ENCODE measurements around the gene DDIT3.
"Not testable (repeated sequence)": the region's sequence is repeated elsewhere in the genome, so short reads cannot be mapped to it uniquely, and the experiment has no call there.

The DDIT3 gene

DNA sequence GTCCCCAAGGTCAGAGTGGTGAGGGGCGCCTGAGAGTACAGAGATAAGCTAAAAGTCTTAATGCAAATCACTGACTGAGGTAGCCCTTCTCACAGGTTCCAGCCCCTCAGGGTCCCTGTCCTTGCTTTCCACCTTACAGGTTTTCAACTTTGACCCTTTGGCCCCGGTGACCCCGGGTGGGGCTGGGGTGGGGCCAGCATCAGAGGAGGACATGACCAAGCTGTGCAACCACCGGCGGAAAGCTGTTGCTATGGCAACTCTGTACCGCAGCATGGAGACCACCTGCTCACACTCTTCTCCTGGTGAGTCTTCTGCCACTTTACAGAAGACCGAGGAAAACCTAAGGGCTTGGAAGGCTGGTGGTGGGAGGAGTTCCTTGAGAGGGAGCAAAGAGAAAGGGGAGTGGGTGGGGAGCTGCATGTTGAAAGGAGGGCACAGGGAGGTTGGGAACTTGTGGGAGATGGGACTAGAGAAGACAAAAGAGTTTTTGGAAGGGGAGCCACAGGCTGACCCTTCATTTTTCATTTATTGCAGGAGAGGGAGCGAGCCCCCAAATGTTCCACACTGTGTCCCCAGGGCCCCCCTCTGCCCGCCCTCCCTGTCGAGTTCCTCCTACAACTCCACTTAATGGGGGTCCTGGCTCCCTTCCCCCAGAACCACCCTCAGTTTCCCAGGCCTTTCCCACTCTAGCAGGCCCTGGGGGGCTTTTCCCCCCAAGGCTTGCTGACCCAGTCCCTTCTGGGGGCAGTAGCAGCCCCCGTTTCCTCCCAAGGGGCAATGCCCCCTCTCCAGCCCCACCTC lies 4.7 kb upstream of the DDIT3 start:
- no peak for DNase-seq

DNA sequence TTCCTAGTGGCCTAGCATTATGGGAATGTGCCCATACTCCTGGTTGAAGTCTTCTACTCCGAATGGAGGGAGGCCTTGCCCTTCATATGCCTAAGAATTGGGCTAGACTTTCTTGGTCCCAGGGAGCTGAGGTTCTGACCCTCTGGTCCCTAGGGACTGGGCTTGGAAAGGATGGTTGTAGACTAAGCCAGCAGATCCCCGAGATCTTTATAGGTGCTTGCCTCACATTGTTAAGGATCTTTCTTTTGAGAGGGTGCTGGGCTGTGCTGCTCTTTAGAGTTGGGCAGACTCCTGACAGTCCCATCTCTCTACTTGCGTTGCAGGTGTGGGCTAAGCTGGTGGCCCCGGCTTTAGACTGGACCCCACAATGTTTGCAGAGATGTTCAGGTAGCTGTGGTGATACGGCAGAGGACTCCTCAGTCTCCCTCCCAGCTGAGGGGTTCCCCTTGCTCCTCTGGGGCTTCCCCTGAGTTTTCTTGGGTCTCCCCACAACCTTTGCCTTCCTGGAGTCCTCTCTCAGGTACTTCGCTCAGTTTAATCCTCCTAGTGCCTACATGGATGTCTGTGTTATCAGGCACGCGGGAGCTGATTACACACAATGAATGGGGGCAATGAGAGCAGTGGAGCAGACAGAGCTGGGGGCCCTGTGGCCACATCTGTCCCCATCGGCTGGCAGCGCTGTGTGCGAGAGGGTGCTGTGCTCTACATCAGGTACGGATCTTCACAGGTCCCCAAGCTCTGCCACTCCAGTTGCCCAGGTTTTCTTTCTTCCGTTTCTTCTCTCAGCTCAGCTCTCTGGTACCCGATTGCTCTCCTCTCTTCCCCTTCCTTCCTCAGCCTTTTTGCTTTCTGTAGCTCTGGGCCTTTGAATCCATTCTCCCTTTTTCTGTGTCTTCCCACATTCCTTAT lies 3.6 kb upstream of the DDIT3 start:
- DNase-seq = no peak

DNA sequence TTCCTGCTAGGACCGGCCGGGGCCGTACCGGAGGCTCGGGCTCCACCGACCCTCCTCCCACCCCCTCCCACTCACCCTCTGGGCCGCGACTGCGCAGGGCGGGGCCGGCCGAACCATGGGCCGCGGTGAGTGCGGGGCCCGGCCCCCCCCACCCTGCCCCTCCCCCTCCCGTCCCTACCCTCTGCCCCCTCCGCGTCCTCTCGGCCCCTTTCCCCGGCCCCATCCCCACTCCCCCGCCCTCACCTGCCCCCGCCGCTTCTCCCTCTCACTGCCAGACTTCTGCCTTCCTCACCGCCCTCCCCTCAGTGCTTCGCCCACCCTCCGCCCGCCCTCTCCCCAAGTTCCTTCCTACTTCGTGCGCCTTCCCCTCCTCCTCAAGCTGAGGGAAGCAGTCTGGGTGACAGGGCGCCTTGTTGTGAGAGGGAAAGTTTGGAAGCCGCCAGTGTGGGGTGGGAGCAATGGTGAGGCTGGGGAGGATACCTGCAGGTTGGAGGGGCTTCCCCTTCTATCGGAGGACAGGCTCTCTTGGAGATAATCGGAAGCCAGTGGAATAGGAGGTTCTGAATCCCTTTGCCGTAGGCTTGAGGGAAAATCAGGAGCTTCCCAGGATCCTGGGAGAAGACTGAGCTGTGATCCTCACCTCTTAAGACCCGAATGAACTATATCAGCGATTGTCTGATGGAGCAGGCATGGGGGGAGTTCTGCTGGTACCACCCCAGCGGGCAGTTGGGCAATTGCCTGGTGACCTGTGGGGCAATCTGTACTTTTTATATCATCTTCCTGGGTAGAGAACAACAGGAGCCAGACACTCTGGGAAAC lies 2.8 kb upstream of the DDIT3 start:
- no peak for DNase-seq

DNA sequence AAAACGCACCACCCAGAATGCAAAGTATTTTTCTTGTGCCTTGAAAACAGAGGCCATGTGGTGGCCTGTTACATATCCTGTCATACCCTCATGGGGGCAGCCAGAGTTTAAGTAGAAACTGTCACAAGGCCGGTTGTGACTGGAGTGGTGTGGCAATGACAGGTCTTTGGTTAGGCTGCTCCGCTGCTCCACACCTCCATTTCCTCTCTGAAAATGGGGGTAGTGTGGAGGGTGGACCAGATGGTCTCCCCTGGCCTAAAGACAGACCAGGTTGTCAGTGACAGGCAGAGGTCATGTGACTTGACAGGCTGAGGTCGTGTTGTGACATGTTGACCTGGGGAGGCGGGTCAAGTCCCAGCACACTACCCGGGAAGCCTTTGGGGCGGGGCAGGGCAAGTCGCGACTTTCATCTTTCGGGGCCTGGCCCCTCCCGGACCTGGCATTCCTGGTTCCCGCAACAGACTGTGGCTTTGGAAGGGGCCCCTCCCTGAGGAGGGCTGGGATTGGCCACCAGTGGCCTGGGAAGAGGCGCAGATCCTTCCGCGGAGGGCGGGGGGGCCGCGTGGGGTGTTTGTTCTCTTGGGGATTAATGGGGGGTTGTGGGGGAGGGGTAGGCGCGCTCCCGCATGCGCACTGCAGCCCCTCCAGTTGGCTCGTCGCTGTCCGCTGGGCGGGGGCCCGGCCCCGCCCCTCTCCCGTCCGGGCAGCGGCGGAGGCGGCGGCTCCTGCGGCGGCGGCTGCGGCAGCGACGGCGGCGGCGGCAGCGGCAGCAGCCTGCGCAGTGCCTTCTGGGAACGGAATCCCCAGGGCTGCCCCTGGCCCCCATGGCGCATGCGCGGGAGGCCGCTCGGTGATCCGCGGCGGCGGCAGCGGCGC lies 1.9 kb upstream of the DDIT3 start, which contains the start of gene MBD6:
Gene MBD6, plus strand, starts transcription at position 814 of the 876 bp plus-strand sequence. CDS start 1,480 bp downstream, outside the sequence.
- peak; percentile 94 to 95 for DNase-seq

DNA sequence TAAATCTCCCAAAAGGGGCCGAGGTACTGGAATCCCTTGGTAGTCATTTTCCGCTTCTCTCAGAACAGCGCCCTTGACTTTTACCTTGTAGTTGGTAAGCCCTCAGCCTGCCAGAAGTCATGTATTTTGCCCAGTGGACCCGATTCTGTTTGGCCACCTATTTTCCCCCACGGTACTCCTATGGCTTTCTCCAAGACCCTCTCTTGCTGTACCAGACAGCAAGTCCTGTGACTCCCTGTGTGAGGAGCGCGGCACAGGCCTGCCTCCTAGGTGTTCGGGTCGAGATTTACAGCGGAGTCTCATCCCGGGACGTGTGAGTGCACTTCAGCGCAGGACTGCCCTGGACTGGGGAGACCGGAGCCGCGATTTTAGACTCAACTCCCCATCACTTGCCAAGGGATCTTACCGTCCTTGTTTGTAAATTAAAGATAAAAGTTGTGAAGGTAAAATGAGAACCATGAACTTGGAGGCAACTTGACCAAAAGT lies 1.3 kb upstream of the DDIT3 start:
- DNase-seq = no peak

DNA sequence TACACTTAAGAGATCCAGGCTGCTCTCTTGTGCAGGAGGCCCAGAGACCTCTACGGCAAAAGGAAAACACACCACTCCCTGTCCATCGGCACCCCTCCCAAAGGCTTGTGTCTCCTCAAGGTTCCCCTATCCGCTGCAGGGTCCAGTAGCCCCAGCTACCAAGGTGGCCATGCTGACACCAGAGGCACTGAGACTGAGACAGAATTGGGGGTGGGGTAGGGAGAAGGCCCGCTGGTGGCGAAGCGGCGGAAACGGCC lies 590 bp downstream of the DDIT3 start:
- no peak for DNase-seq

DNA sequence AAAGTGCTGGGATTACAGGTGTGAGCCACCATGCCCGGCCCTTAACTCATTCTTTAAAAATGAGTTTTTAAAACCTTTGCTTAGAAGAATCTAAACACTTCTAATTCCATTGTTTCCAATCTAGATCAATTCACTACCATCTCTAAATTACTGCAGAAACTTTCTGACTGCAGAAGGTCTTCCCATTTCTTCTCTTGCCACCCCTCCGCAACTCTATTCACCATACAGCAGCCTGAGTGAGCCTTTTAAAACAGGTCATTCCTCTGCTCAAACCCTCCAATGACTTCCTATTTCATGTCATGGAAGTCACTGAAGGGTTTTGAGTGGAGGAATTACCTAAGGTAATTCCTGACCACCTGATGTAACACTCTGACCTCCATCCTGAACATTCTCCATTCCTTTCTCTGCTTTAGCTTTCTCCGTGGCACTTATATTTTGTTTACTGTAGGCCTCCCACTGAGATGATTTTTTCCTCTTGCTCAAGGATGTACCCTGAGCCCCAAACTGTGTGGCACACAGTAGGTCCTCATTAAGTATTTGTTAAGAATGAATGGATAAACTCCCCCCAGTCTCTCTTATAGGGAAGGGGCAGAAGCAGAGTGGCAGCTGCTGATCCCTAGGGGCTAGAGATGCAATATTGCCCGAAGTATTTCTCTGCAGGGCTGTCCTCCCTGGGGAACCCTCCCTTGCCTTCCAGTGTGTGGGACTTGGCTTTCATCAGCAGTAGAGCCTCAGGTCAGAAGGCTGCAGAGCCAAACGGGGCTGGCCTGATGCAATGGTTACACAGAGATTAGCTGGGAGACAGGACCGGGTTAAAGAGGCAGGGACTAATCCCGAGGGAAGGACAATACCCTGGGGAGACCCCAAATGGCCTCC lies 1.2 kb downstream of the DDIT3 start:
- DNase-seq = no peak

DNA sequence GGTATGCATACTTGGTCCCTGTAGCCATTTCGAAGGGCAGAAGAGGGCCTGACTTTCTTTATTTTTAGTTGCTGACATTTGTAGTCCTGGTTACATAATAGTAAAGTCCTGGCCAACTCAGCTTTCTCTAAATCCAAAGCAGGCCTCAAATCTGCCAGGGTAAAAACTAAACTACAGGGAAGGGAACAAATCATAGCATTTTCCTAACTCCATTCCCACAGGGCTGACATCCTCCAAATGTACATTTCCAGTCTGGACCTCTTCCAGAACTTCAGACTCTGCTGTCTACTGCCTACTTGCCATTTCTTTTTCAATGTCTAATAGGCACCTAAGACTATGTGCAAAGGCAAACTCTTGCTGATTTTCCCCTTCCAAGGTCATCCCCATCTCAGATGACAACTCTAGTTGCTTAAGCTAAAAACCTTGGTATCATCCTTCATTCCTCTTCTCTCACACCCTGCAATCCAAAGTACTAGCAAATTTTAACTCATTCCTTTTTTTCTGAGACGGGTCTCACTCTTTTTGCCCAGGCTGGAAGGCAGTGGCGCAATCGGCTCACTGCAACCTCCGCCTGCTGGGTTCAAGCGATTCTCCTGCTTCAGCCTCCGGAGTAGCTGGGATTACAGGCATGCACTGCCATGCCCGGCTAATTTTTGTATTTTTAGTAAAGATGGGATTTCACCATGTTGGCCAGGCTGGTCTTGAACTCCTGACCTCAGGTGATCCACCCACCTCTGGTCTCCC lies 2.0 kb downstream of the DDIT3 start:
- no peak for DNase-seq

DNA sequence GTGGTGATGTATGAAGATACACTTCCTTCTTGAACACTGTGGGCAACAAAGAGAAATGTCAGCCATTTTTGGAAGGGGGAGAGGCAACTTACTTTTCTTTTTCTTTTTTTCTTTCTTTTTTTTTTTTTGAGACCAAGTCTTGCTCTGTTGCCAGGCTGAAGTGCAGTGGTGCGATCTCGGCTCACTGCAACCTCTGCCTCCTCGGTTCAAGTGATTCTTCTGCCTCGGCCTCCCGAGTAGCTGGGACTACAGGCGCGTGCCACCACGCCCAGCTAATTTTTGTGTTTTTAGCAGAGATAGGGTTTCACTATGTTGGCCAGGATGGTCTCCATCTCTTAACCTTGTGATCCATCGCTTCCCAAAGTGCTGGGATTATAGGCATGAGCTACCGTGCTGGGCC lies 2.6 kb downstream of the DDIT3 start:
- DNase-seq = not testable (repeated sequence)

DNA sequence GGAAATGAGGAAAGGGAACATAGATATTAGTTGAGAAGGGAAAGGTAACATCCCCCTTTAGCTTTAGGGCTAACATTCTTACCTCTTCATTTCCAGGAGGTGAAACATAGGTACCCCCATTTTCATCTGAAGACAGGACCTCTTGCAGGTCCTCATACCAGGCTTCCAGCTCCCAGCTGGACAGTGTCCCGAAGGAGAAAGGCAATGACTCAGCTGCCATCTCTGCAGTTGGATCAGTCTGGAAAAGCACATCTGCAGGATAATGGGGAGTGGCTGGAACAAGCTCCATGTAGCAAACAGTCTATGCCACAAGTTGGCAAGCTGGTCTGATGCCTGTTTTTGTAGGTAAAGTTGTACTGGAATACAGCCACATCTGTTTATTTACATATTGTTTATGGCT lies 3.1 kb downstream of the DDIT3 start:
- DNase-seq = no peak

DNA sequence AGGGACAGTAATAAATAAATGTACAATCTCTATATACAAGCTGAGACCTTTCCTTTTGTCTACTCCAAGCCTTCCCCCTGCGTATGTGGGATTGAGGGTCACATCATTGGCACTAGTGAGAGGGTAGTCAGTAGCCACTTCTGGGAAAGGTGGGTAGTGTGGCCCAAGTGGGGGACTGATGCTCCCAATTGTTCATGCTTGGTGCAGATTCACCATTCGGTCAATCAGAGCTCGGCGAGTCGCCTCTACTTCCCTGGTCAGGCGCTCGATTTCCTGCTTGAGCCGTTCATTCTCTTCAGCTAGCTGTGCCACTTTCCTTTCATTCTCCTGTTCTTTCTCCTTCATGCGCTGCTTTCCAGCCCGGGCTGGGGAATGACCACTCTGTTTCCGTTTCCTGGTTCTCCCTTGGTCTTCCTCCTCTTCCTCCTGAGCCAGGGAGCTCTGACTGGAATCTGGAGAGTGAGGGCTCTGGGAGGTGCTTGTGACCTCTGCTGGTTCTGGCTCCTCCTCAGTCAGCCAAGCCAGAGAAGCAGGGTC lies 3.6 kb downstream of the DDIT3 start:
- DNase-seq = no peak

DNA sequence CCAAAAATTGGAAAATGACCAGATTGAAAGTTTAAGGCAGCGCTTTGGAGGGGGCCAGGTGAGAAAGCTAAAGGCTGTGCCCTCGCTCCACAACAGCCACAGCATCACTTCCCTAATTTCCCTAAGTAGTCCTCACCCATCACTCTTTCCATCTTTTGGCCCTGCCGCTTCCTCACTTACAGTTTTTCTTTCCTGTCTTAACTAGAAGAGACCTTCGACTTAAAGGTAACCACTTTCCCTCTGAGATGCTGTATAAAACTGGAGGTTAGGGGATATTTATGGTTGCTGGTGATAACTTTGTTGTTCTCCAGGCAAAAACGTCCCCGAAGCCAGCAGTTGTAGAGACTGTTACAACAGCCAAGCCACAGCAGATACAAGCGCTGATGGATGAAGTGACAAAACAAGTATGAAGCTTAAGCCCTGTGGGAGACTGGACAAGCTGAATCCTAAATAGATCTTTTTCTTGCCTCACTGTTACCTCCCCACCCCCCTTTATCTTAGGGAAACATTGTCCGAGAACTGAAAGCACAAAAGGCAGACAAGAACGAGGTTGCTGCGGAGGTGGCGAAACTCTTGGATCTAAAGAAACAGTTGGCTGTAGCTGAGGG lies 4.3 kb downstream of the DDIT3 start:
- no peak for DNase-seq

DNA sequence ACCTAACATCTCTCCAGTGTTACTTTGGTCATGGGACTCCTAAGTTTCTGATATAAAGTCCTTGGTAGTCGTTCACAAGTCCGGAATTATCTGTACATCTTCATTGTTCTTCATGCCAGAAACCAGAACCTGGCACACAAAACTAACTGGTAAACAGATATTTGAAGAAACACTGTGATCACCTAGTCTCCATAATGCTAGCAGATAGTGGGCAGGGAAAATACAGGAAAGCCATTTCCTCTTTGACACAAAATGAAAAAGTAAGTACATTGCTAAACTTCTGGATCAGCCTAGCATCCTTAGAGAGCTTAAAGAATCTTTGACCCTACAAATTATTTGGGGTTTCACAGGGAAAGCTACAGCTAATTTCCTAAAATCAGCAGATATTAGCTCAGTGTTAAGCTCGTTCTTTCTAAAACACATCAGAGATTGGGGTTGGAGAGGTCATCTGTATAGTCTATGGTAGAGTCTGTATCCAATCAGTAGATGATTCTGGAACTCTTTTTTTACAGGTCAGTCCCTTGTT lies 4.8 kb downstream of the DDIT3 start:
- DNase-seq = no peak

DNA sequence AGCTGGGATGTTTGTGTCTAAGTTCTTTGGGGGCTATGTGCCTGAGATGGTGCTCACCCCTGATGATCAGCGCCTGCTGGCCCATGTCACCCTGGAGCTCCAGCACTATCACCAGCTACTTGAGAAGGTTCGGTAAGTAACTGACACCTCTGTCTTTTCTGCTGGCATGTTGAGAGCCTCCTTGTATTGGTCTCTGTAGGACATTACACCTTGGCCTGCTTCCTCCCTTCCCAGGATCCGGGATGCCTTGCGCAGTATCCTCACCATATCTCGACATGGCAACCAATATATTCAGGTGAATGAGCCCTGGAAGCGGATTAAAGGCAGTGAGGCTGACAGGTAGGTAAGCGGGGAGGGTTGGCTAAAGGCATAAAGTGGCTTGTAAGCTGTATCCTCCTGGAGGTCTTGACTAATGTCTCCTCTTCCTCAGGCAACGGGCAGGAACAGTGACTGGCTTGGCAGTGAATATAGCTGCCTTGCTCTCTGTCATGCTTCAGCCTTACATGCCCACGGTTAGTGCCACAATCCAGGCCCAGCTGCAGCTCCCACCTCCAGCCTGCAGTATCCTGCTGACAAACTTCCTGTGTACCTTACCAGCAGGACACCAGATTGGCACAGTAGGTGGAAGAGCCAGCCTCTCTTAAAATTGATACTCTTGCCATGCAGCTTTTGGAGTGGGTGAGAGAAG lies 5.5 kb downstream of the DDIT3 start:
- peak; percentile 66 to 89 for DNase-seq

DNA sequence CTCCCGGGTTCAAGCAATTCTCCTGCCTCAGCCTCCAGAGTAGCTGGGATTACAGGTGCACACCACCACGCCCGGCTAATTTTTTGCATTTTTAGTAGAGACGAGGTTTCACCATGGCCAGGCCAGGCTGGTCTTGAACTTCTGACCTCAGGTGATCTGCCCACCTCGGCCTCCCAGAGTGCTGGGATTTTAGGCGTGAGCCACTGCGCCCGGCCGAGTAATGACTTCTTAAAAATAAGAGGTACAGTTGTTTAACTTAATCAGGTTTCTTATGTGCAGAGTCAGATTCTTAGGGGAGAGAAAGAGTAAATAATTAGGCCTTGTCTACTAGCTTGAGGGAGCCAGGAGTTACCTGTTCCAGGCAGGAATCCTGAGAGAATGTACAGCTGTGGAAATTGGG lies 6.1 kb downstream of the DDIT3 start:
- not testable (repeated sequence) for DNase-seq

DNA sequence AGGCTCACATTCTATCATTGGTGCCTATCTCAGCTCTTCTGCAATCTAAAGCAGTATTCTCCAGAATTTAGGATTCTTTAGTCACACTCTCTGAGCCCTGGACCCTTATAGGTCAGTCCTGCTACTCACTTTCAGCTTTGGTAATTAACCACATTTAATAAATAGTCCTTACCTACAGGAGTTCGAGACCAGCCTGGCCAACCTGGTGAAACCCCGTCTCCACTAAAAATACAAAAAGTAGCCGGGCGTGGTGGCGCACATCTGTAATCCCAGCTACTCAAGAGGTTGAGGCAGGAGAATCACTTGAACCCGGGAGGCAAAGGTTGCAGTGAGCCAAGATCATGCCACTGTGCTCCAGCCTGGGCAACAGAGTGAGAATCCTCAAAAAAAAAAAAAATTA lies 6.6 kb downstream of the DDIT3 start:
- DNase-seq = not testable (repeated sequence)

DNA sequence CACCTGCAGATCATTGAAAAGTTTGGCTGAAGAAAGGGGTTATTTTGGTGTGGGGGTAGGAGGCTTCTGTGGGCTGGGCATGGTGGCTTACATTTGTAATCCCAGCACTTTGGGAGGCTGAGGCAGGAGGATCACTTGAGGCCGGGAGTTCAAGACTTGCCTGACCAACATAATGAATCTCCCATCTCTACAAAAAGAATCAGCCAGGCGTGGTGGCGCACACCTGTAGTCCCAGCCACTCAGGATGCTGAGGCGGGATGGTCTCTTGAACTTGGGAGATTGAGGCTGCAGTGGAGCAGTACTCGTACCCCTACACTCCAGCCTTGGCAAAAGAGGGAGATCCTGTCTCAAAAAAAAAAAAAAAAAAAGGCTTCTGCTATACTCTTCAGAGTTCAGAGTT lies 7.0 kb downstream of the DDIT3 start:
- DNase-seq = no peak

DNA sequence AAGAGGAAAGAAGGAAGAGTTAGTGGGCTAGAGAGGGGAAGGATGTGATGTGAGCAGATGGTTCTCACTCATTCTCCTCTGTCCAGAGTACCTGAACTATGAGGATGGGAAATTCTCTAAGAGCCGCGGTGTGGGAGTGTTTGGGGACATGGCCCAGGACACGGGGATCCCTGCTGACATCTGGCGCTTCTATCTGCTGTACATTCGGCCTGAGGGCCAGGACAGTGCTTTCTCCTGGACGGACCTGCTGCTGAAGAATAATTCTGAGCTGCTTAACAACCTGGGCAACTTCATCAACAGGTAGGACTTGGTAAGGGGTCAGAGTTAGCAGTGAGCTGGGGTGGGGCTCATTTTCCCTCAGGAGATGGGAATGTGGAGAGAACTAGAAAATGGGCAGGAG lies 7.6 kb downstream of the DDIT3 start:
- DNase-seq = no peak

Data from NCI-H2081 (cell line).